ENCODE data around the gene ADARB1.

The ADARB1 gene

GRCh38 chr21:45054927-45055612, 19.3 kb upstream of the ADARB1 start:
- no peak for DNase-seq (ENCODE audit: low read depth in 2 of 2)

- no peak for DNase-seq (ENCODE audit: low read depth in 2 of 2)
These were observed 18.5 kb upstream of the ADARB1 start for GRCh38 chr21:45055861-45056260.

- DNase-seq (ENCODE audit: low read depth in 2 of 2): no peak
These were observed 18.0 kb upstream of the ADARB1 start for GRCh38 chr21:45056296-45056904.

- no peak for DNase-seq (ENCODE audit: low read depth in 2 of 2)
These were observed 17.3 kb upstream of the ADARB1 start for GRCh38 chr21:45056917-45057560.

GRCh38 chr21:45057886-45058285, 16.5 kb upstream of the ADARB1 start:
- no peak for DNase-seq (ENCODE audit: low read depth in 2 of 2)

- no peak for DNase-seq (ENCODE audit: low read depth in 2 of 2)
These were observed 15.3 kb upstream of the ADARB1 start for GRCh38 chr21:45059121-45059520.

GRCh38 chr21:45060089-45060488, 14.3 kb upstream of the ADARB1 start:
- no peak for DNase-seq (ENCODE audit: low read depth in 2 of 2)

- no peak for DNase-seq (ENCODE audit: low read depth in 2 of 2)
These were observed 13.6 kb upstream of the ADARB1 start for GRCh38 chr21:45060675-45061311.

GRCh38 chr21:45064091-45064490, 10.3 kb upstream of the ADARB1 start:
- DNase-seq (ENCODE audit: low read depth in 2 of 2): no peak

GRCh38 chr21:45064618-45065399, 9.6 kb upstream of the ADARB1 start:
- no peak for DNase-seq (ENCODE audit: low read depth in 2 of 2)

GRCh38 chr21:45067462-45068285, 6.7 kb upstream of the ADARB1 start:
- DNase-seq (ENCODE audit: low read depth in 2 of 2): no peak

GRCh38 chr21:45069085-45069484, 5.3 kb upstream of the ADARB1 start:
- DNase-seq (ENCODE audit: low read depth in 2 of 2): no peak

GRCh38 chr21:45069711-45070110, 4.7 kb upstream of the ADARB1 start:
- DNase-seq (ENCODE audit: low read depth in 2 of 2): no peak

GRCh38 chr21:45071078-45071873, 3.1 kb upstream of the ADARB1 start:
- DNase-seq (ENCODE audit: low read depth in 2 of 2): no peak

- no peak for DNase-seq (ENCODE audit: low read depth in 2 of 2)
These were observed 2.3 kb upstream of the ADARB1 start for GRCh38 chr21:45071874-45072737.

- no peak for DNase-seq (ENCODE audit: low read depth in 2 of 2)
These were observed 1.6 kb upstream of the ADARB1 start for GRCh38 chr21:45072738-45073300.

GRCh38 chr21:45073301-45074047, 906 bp upstream of the ADARB1 start:
- DNase-seq (ENCODE audit: low read depth in 2 of 2): no peak
